CD4-positive, alpha-beta T cell treated with Interleukin-6 at 100 ng/mL for 8 hours (primary cell): ENCODE results near the gene CACNA1G.

Experiments
- DNase-seq: peaks from one replicate; pipeline ENCODE4 v3.0.0-alpha.2; 2020; ENCODE audit warnings: mixed read lengths, low spot score

Gene CACNA1G

DNA sequence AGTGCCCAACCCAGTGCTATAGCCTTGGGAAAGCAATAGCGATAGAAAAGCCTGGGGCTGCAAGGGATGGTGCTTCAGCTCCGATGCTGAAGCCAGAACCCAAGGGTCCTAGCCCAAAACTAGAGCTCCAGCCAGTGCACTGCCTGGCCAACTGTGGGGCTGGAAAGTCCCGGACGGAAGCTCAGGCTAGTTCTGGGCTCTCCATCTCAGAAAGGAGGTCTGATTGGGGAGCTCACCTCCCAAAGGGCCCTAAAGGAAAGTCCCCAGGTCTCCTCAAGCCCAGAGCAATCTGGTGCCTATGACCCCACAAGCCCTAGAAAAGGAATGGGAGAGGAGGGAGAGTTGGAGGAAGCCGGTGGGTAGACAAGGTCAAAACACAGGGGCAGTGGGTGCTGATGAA lies 72.1 kb downstream of the CACNA1G start:
- DNase-seq: no peak

DNA sequence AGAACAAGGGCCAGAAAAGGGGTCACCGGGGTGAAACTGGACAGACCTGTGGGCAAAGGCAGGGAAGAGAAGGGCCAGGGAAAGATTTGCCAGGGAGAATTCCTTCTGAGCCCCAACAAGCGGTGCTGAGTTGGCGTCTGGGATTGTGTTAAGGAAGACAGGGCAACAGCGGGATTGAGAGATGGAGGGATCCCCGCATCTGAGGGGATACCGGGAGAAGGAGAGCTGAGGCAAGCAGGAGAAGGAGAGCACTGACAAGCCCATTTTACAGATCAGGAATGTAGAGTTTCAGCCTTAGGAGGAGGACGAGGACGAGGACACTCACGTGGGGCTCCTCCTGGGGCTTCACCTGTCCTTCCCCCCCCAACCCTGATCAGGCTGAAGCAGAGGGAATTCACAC lies 73.2 kb downstream of the CACNA1G start:
- no peak for DNase-seq

- DNase-seq: no peak
Measured at GRCh38 chr17:50634224-50634914, 73.9 kb downstream of the CACNA1G start, which contains the start of gene ABCC3. Gene ABCC3, plus strand, starts transcription at chr17:50634881. Its CDS starts 56 bp downstream, at chr17:50634937.

GRCh38 chr17:50634915-50635731 lies 74.6 kb downstream of the CACNA1G start:
- no peak for DNase-seq

DNA sequence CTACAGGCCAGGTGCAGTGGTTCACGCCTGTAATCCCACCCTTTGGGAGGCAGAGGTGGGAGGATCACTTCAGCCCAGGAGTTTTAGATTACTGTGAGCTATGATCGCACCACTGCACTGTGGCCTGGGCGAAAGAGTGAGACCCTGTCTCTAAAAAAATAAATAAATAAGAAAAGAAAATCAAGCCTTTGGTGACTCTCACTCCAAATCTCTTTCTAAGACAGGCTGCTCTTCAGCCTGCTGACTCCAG lies 75.1 kb downstream of the CACNA1G start:
- no peak for DNase-seq

- no peak for DNase-seq
Measured at GRCh38 chr17:50635982-50636803, 75.7 kb downstream of the CACNA1G start.

GRCh38 chr17:50636804-50637195 lies 76.3 kb downstream of the CACNA1G start:
- no peak for DNase-seq

DNA sequence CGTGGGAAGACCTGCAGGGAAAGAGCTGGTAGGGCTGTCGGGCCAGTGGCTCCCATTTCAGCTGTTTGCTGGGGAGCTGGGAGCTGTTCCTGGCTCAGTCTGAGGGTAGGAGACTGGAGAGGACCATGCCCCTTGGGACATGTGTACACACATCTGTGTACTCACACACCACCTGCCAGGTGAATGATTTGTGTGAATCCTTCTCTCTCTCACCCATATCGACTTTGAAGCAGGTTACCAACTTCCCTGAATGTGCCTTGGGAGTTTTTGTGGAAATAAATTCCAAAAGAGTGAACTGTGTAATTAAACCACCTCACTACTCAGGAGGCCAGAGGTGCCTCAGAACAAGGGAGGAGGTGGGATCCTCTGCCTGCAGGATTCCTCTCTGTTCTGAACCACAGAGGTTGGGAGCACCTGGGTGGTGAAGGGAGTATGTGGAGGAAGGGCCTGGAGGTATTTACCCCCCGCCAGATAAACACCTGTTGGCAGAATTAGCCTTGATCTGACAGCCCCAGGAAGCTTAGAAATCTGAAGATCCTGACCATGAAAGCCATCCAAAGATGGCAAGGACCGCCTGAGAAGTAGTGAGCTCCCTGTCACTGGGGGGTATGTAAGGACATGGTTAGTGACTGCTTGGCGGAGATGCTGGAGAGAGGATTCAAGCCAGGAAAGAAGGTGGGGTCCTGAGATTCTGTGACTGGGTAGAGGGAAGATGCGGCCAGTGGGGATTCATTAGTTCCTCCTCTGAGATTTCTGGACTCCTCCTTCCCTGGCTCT lies 77.5 kb downstream of the CACNA1G start:
- no peak for DNase-seq

- no peak for DNase-seq
Measured at GRCh38 chr17:50638606-50638965, 78.1 kb downstream of the CACNA1G start.

DNA sequence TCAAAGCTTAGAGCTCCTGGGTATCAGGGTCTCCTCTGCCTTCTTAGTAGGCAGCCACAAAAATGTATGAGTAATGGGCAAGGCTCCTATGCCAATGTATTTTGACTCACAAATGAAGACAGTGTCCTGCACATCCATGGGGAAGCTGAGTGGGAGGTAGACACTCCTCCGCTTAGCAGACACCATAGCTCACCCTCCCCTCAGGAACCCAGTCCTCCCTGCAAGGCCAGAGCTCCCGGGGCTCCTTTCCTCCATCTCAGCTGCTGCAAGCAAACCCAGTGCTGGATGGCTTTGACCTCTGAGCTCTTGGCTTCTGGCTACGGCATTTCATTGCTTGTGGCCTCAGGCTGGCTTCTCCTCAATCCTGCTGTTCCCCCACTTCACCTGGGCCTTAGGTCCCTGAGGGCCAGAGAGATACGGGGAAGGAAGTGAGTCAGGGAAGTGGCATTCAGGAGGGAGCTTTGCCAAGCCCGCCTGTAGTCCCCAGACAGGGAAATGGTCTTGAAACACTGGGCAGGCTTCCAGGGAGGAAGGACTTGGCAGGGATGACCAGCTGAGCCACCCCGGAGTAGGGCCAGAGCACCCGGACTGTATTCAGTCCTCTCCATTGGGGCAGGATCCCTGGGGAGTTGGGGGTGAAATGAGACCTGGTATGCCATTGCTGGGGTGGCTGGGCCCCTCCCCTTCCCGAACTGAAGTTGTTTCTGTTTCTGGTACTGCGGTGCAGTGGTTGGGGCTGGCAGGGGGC lies 78.6 kb downstream of the CACNA1G start:
- DNase-seq: no peak

GRCh38 chr17:50640686-50641351 lies 80.3 kb downstream of the CACNA1G start:
- no peak for DNase-seq

- DNase-seq: no peak
Measured at GRCh38 chr17:50641357-50641756, 80.8 kb downstream of the CACNA1G start.

DNA sequence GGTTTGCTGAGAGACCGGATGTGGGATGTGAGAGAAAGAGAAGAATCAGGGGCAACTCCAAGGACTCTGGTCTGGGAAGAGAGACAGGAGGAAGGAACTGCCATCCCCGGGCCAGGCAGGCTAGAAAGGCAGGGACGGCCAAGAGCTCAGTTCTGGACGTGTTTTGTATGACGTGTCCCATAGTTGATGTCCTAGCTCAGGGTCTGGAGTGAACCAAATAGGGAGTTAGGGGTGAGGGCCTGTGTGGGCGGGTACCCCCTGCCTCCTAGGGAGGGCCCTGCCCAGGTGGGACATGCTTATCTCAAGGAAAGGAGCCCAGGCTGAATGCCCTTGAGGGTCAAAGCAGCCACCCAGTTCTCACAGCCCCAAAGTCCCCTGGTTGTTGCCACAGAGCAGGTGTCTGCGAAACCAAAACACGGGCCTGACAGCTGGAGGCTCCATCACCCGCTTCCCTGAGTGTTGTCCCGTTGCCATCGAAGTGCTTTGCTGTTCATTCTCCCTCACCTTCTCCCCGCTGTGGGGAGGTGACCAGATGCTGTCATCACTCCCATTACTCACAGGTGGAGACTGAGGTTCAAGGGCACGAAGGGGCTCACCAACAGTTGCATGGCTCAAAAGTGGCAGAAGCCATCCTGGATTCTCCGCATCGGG lies 81.7 kb downstream of the CACNA1G start:
- DNase-seq: no peak

- no peak for DNase-seq
Measured at GRCh38 chr17:50642722-50643656, 82.5 kb downstream of the CACNA1G start.

- DNase-seq: no peak
Measured at GRCh38 chr17:50645748-50646682, 85.5 kb downstream of the CACNA1G start.

DNA sequence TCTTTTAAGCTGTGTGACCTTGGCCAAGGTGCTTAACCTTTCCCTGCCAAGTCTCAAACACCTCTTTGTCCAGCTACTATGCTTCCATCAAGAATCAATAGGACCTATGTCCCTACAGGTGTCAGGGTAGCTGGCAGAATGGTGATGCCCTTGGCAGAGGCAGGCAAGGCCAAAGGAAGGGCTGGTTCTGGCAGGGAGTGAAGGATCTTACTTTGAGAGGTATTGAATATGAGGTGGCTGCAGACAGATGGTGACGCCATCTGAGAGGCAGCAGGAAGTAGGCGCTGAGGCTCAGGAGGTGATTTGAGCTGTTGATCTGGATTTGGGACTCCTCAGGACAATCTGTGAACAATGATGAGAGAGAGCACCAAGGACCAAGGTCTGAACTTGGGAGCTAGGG lies 86.7 kb downstream of the CACNA1G start:
- no peak for DNase-seq

- DNase-seq: no peak
Measured at GRCh38 chr17:50649042-50649908, 88.8 kb downstream of the CACNA1G start.
